ENCODE data around the gene NTM. TPM values are rescaled to one million over a fixed set of nuclear protein-coding genes. Genes with fewer than 3 reads are reported as not detected.

The NTM gene
- total RNA-seq, 2 donors from 2014 or later = 0.26 to 3.6 TPM

DNA sequence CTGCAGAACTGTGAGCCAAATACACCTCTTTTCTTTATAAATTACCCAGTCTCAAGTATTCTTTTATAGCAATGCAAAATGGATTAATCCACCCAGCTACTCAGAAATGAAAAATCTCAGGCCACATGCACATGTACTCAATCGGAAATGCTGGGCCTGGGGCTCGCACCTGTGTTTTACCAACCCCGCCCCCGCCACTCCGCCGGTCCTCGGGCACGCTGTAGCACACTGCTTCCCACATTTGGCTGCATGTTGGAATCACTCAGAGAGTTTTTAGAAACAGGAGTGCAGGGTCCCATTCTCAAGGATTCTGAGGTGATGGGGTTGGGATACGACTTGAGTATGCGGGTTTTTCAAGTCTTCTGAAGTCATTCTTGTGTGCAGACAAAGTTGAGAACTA, 284.4 kb downstream of the NTM start:
- ATAC-seq = no peak
- H3K4me1 ChIP-seq = no peaks in the 10 kb centered on the region
- no peaks in the 10 kb centered on the region for H3K9me3 ChIP-seq

DNA sequence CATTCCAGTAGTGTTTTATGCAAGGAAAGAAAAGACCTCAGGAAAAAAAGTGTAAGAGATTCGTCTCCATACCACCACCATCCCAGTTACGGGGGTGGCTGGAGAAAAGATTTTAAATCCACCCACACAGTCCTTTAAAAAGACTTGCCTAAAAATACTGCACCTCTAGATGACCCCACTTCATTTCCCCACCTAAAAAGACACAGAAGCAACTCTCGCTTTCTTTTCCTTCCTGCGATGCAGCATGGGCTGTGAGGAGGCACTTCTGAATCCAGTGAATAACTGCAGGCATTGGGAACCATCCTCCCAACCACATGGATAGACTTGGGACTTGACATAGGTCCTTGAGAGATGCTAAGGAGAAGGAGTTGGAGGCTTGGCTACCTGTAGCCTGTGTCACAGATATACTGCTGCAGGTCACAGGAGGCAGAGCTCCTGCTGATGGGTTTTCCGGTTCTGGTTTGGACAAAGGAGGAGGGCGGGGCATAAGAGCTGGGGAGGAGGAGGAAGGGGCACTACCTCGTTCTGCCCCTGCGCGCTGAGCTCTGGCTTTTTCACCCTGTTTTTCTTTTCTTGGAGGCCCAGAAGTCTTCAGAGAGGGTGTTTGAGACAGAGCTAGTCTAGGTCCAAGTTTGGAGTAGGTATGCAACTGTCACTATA, 285.9 kb downstream of the NTM start:
- H3K4me3 ChIP-seq = no peak overlapping the region
- DNase-seq = no peak
- H3K9me3 ChIP-seq = no peaks in the 10 kb centered on the region
- intact Hi-C loops (cut with DNase I) = no loop called here
- no peak for ATAC-seq
- no peaks in the 10 kb centered on the region for H3K4me1 ChIP-seq
- TF ChIP-seq, protein P1, sequence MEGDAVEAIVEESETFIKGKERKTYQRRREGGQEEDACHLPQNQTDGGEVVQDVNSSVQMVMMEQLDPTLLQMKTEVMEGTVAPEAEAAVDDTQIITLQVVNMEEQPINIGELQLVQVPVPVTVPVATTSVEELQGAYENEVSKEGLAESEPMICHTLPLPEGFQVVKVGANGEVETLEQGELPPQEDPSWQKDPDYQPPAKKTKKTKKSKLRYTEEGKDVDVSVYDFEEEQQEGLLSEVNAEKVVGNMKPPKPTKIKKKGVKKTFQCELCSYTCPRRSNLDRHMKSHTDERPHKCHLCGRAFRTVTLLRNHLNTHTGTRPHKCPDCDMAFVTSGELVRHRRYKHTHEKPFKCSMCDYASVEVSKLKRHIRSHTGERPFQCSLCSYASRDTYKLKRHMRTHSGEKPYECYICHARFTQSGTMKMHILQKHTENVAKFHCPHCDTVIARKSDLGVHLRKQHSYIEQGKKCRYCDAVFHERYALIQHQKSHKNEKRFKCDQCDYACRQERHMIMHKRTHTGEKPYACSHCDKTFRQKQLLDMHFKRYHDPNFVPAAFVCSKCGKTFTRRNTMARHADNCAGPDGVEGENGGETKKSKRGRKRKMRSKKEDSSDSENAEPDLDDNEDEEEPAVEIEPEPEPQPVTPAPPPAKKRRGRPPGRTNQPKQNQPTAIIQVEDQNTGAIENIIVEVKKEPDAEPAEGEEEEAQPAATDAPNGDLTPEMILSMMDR (IDR thresholded peaks at IDR 0.05) = no peak
- no peak for TF ChIP-seq POLR2A (IDR thresholded peaks at IDR 0.05)
- no peaks in the 10 kb centered on the region for H3K27me3 ChIP-seq
- 33 to 46% methylated on average over 9 of the region's 9 CpGs for WGBS, 2 donors
- no peaks in the 10 kb centered on the region for H3K36me3 ChIP-seq (replicated peaks in 1 of 2; ENCODE audit: insufficient read depth in 1 of 2, low read depth in 2 of 2)
- H3K27ac ChIP-seq = no peak overlapping the region

More for the DNA sequence above, 284.4 kb downstream of the NTM start:
- Histone ChIP-seq H3K36me3 (replicated peaks in 1 of 2; ENCODE audit: insufficient read depth in 1 of 2, low read depth in 2 of 2) (no peaks in the 10 kb centered on the region), H3K4me3 (no peak overlapping the region), H3K27ac (no peak overlapping the region), H3K27me3 (no peaks in the 10 kb centered on the region)
- 80% methylated on average over 8 to 10 of the region's 10 CpGs for WGBS, 2 donors
- TF ChIP-seq, protein P1 (IDR thresholded peaks at IDR 0.05) = no peak
- no peak for TF ChIP-seq POLR2A (IDR thresholded peaks at IDR 0.05)
- no peak for DNase-seq
- intact Hi-C loops (cut with DNase I) = no loop called here

DNA sequence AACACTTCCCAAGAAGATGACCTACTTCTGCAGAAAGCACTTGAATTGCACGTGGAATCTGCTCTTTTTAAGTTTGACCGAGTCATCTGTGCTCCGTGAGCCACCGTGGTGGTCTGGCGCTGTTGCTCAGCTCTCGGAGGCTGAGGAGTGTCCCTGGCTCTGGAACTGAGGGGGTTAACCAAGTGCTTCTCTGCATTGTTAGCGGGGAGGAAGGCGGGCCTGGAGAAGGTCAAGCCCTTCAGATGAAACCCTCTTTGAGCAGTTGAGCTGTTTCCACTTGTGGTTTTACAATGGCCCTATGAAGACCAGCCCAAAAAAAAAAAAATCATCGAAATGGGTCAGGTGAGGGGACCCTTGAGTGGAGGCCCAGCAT, 286.4 kb downstream of the NTM start:
- no peak for DNase-seq
- H3K27me3 ChIP-seq = no peaks in the 10 kb centered on the region
- no peak overlapping the region for H3K4me3 ChIP-seq
- H3K36me3 ChIP-seq (replicated peaks in 1 of 2; ENCODE audit: insufficient read depth in 1 of 2, low read depth in 2 of 2) = no peaks in the 10 kb centered on the region
- no peak for ATAC-seq
- no peaks in the 10 kb centered on the region for H3K4me1 ChIP-seq
- no peak overlapping the region for H3K27ac ChIP-seq
- no peaks in the 10 kb centered on the region for H3K9me3 ChIP-seq
- intact Hi-C loops (cut with DNase I) = no loop called here
- no peak for TF ChIP-seq POLR2A (IDR thresholded peaks at IDR 0.05)
- TF ChIP-seq, protein P1 (IDR thresholded peaks at IDR 0.05) = no peak
- WGBS, 2 donors = 19 to 24% methylated on average over 9 of the region's 9 CpGs

DNA sequence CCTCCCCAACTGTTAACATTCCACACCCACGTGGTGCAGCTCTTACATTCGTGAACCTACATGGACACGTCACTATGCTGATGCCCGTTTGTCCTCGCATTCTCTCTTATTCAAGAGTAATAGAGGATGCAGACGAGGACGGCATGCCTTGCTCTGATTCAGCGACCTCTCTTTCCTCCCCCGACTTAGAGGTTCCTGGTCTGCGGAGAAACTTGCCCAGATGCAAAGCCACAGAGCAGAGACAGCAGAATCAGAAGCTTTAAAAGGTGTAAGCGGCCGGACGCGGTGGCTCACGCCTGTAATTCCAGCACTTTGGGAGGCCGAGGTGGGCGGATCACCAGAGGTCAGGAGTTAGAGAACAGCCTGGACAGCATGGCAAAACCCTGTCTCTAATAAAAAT, 288.0 kb downstream of the NTM start:
- H3K4me1 ChIP-seq = no peaks in the 10 kb centered on the region
- DNase-seq = no peak
- WGBS, 2 donors = 63 to 67% methylated on average over 17 of the region's 17 CpGs
- no peak for ATAC-seq
- TF ChIP-seq, protein P1 (IDR thresholded peaks at IDR 0.05) = no peak
- no peak for TF ChIP-seq POLR2A (IDR thresholded peaks at IDR 0.05)
- intact Hi-C loops (cut with DNase I) = no loop called here
- H3K27me3 ChIP-seq = no peaks in the 10 kb centered on the region
- no peaks in the 10 kb centered on the region for H3K9me3 ChIP-seq
- H3K36me3 ChIP-seq (replicated peaks in 1 of 2; ENCODE audit: insufficient read depth in 1 of 2, low read depth in 2 of 2) = no peaks in the 10 kb centered on the region
- H3K4me3 ChIP-seq = no peak overlapping the region
- H3K27ac ChIP-seq = no peak overlapping the region

DNA sequence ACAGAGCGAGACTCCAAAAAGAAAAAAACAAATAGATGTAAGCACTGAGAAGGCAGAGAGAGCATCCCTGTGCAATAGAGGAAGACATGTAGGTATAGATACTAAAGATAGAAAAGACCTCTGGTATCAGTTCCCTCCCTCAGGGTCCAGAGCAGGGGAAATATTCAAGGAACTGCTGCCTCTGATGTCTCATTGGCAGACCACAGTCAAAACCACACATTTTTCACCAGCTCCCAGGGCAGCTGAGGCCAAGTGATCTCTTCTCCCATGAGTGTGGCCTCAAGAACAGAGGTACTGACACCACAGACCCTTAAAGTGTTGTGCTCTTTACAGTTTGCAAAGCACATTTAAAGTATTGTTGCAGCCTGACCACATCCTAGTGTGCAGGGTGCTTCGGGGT, 288.5 kb downstream of the NTM start:
- ATAC-seq (no peak), DNase-seq (no peak)
- 82 to 84% methylated on average over 2 of the region's 2 CpGs for WGBS, 2 donors
- Histone ChIP-seq H3K9me3 (no peaks in the 10 kb centered on the region), H3K36me3 (replicated peaks in 1 of 2; ENCODE audit: insufficient read depth in 1 of 2, low read depth in 2 of 2) (no peaks in the 10 kb centered on the region), H3K27ac (no peak overlapping the region), H3K4me1 (no peaks in the 10 kb centered on the region), H3K4me3 (no peak overlapping the region), H3K27me3 (no peaks in the 10 kb centered on the region)
- no peak for TF ChIP-seq POLR2A (IDR thresholded peaks at IDR 0.05)
- TF ChIP-seq, protein P1 (IDR thresholded peaks at IDR 0.05) = no peak
- intact Hi-C loops (cut with DNase I) = no loop called here
